Effector CD4-positive, alpha-beta T cell (primary cell): ENCODE data around the gene PREP.

Experiments
- DNase-seq: peaks from one replicate; pipeline ENCODE4 v3.0.0-alpha.2; 2020

Gene PREP

GRCh38 chr6:105391705-105392104, 11.2 kb downstream of the PREP start:
- no peak for DNase-seq

GRCh38 chr6:105389543-105389942, 13.3 kb downstream of the PREP start:
- no peak for DNase-seq

DNA sequence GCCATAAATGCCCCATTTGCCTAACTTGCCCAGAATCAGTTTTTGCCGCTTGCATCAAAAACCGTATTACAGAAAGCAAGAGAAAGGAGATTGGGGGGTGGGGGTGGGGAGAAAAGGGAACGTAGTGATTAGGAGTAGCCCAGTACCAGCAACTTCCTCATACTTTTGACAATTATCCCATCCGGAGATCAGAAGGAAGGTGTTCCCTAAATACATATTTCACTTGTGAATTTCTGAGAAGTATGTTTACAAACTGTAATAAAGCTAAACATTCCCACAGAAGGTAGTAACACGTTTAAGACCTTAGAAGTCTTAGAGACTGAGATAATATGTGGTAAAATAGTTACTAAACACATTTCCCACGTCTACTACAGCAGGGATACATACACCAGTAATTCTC, 14.5 kb downstream of the PREP start:
- no peak for DNase-seq

DNA sequence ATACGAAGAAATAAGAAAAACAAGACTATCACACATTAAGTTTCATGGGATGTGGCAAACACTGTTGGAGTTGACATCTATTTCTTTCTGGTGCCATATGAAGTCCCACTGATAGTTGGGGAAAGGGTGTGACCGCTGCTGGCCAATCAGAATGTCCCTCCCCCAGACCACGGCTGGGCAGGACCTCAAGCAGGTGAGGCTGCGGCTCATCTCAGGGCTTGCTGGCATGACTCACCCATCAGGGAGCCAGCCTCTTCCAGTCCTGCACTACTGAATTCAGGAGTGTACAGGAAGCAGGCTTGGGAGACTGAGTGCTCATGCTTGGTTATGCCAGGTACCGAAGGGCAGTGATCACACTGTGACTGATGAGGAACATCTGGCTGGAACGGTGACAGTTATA, 18.9 kb downstream of the PREP start:
- no peak for DNase-seq

DNA sequence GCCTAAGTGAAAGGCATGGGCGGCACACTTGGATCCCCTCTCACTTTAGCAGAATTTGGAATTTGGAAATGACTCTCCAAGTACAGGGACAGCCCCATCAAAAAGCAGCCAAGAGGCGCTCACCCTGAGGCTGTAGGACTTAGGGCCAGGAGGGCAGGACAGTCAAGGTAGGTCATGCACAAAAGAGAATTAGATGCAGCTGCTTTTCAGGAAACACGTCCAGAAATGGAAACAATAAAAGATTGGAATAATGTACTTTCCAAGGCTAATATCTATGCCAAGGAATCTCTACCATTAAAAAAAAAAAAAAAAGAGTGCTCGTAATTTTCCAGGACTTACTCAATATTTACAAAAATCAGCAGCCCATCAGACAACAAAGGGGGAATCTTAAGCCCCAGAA, 19.9 kb downstream of the PREP start:
- DNase-seq, result no peak

- no peak for DNase-seq
These were observed 20.4 kb downstream of the PREP start for GRCh38 chr6:105382496-105382895.

DNA sequence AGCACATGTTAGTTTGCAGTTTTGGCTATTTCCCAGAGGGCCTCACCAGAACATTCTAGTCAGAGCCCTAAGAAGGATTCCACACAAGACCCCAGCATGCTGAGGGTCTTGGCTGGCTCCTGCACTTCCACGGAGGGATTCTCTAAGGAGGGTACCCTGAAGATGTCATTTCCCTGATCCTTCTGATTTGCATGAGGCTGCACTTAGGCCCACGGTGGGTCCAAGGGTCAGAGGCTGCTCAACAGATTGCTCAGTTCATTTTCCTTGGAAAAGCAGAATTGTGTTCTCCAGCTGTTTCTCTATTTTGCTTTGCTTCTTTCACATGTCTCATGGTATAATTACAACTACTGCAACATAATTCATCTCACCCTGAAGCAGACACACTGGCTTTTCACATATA, 22.2 kb downstream of the PREP start:
- no peak for DNase-seq

GRCh38 chr6:105375797-105376196, 27.1 kb downstream of the PREP start:
- DNase-seq, result no peak

GRCh38 chr6:105374010-105374420, 28.9 kb downstream of the PREP start:
- no peak for DNase-seq

DNA sequence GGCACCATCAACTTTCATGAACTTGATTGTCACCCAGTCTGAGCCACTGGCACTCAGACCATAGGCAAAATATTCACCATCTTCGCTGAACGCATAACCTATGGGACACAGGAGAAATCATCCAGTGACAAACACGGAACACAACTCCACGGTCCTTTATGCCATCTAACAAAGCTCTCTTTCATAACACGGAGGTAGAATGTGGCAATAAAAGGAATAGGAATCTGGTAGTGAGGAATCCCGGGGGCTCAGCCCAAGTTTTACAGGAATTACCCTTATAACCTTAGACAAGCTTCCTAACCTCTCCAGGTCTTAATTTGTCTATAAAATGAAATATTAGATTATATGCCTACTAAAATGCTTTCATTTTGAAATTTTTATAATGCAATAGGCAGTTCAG, 29.4 kb downstream of the PREP start:
- no peak for DNase-seq

GRCh38 chr6:105372849-105373182, 30.1 kb downstream of the PREP start:
- DNase-seq, result no peak

DNA sequence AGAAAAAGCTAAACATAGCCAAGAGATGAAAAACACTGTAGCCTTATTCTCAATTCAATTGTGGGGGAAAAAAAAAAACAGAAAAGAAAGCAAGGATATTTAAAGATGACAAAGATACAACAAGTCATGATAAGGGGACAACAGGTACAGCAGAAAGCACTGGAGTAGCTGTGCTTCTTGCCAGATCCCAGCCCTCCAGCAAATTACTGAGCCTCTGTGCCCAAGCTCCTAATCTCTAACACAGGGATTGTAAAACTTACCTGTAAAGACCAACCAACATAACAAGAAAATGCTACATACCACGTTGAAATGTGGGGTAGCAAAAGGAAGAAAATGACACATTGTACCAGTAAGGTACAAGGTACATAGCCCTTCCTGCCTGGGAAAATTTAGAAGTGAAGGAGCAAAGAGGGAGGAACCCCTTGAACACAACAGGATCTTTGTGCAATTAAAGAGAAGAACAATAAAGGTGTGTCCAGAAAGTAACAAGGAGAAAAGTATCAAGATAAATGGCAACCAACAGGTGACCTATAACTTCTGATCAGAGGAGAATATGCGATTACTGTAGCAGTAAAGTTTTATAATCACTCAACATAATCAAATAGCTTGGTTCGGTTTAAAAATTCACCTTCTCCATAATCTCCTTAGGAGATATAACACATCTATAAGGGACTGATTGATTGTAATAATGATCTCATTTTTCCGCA, 30.6 kb downstream of the PREP start:
- DNase-seq, result no peak

- DNase-seq, result no peak
These were observed 32.5 kb downstream of the PREP start for GRCh38 chr6:105370351-105370750.

DNA sequence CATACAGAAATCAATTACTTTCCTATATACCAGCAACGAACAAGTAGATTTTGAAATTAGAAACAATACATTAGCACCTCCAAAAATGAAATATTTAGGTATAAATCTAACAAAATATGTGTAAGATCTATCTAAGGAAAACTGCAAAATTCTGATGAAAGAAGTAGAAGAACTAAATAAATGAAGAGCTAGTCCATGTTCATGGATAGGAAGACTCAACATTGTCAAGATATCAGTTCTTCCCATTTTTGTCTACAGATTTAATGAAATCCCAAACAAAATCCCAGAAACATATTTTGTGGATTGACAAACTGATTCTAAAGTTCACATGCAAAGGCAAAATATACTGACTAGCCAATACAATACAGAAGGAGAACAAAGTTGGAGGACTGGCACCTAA, 33.7 kb downstream of the PREP start:
- no peak for DNase-seq

GRCh38 chr6:105364243-105364642, 38.6 kb downstream of the PREP start:
- no peak for DNase-seq

GRCh38 chr6:105363100-105363754, 39.7 kb downstream of the PREP start:
- no peak for DNase-seq

- no peak for DNase-seq
These were observed 43.2 kb downstream of the PREP start for GRCh38 chr6:105359419-105360370.

GRCh38 chr6:105357165-105357564, 45.7 kb downstream of the PREP start:
- no peak for DNase-seq

DNA sequence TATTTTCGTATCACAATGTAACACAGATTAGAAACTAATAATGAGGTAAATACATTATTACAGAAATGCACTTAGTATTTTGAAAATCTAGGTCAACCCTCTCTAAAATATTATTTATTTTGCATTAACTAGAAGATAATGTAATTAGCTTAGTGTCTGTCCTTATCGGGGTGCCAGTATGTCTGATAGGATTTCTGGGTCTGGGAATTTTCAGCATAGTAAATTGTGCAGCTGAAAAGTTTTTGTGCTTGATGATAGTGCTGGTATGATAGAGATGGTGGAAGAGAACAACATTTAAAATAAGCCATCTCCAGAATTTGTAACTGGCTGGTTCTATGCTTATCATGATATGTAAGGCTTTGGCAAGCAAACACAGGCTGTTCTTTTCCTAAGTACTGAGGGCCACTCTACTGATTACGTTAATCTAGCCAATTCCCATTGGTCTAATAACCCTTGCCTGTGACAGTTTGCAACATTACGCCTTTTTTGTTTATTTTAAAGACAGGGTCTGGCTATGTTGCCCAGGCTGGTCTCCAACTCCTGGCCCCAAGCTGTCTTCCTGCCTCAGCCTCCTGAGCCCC, 50.8 kb downstream of the PREP start:
- no peak for DNase-seq

DNA sequence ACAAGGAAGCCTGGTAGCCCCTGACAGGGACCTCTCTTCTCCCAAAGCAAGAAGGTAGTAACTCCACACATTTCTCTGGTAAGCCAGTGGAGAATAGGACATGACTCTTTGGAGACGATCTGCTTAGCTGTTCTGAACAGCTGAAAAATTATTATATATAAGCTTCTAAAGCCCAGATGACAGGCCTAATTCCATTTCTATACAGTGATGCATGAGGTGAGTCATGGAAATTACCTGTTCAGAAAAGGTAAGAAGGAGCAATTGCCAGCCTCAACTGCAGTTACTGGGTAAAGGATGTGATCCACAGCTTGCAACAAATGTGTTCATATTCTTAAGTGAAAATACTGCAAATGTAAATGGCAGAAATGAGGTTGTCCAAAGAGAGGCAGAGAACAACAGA, 54.0 kb downstream of the PREP start:
- DNase-seq, result no peak

DNA sequence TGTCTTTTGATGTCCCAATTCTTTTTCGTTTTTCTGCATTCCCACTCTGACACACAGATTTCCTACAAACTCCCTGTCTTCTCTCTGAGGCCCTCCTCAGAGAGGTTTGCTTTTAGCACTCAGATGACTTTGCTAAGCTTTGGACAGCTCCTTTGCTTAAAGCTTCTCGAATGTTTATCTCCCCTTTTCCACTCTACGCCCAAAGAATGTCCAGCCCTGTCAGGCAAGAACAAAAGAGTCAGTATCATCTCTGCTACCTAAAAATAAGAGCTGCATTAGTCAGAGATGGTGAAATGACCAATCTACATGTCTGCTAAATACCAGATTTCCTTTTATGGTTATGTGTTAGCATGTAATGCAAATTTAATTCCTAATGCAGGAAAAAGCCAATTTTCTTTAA, 56.8 kb downstream of the PREP start:
- DNase-seq, result no peak

DNA sequence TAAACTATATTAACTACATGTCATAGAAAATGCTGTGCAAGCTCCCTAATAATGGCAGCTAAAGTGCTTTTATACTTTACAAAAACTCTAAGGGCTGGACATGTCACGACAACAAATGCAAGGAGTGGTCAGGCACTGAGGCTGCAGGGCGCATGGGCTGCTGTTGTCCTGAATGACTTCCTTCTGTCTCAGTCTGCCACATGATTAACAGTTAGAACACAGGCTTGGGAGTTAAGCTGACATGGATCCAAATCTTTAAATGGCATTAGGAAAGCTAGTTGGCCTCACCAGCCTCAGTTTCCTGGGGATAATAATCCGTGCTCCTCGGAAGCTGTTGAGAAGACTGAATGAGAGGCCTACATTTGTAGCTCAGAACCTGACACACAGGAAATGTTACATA, 57.4 kb downstream of the PREP start:
- no peak for DNase-seq

- no peak for DNase-seq
These were observed 58.0 kb downstream of the PREP start for GRCh38 chr6:105344881-105345370.
